Sigmoid colon (tissue), 4 donors: ENCODE results near the gene PPP1R2.
"Not testable (repeated sequence)": the region's sequence is repeated elsewhere in the genome, so short reads cannot be mapped to it uniquely, and the experiment has no call there.

Source experiments
- EP300 ChIP-seq, 4 donors: sonication (generic); formaldehyde crosslinking; IDR thresholded peaks; one replicate each; pipeline ENCODE4 v1.6.1; 2017; ENCODE audit warnings: antibody characterized with exemption in 4 of 4
- POLR2A ChIP-seq, 2 donors: fragments of 450-650 bp; IDR thresholded peaks; one replicate each; pipeline ENCODE4 v1.6.1; 2016; ENCODE audit warnings: antibody characterized with exemption in 2 of 2, mild to moderate bottlenecking in 2 of 2, moderate library complexity in 2 of 2
- POLR2AphosphoS5 ChIP-seq, 4 donors: sonication (generic); formaldehyde crosslinking; IDR thresholded peaks; one replicate each; pipeline ENCODE4 v1.6.1; 2017; ENCODE audit warnings: antibody characterized with exemption in 4 of 4
- TF ChIP-seq, protein P1 (sequence below), 4 experiments: fragments of 450-650 bp in 3 of 4; fragments of 200-600 bp in 1 of 4; IDR thresholded peaks; one replicate each; pipeline ENCODE4 v1.5.1; 2016 to 2019; ENCODE audit warnings: antibody characterized with exemption in 4 of 4, mild to moderate bottlenecking in 3 of 4, moderate library complexity in 2 of 4

- TF ChIP-seq, protein P1, sequence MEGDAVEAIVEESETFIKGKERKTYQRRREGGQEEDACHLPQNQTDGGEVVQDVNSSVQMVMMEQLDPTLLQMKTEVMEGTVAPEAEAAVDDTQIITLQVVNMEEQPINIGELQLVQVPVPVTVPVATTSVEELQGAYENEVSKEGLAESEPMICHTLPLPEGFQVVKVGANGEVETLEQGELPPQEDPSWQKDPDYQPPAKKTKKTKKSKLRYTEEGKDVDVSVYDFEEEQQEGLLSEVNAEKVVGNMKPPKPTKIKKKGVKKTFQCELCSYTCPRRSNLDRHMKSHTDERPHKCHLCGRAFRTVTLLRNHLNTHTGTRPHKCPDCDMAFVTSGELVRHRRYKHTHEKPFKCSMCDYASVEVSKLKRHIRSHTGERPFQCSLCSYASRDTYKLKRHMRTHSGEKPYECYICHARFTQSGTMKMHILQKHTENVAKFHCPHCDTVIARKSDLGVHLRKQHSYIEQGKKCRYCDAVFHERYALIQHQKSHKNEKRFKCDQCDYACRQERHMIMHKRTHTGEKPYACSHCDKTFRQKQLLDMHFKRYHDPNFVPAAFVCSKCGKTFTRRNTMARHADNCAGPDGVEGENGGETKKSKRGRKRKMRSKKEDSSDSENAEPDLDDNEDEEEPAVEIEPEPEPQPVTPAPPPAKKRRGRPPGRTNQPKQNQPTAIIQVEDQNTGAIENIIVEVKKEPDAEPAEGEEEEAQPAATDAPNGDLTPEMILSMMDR (IDR thresholded peaks at IDR 0.05), result not testable (repeated sequence)
- not testable (repeated sequence) for TF ChIP-seq POLR2AphosphoS5, POLR2A, EP300 (IDR thresholded peaks at IDR 0.05)
Measured at GRCh38 chr3:195514610-195515235, 28.4 kb downstream of the PPP1R2 start.
